HepG2 (cell line): Measurements from ENCODE around the gene PHF2. TPM values are rescaled to one million over a fixed set of nuclear protein-coding genes. Genes with fewer than 3 reads are reported as not detected.

Source experiments
- ATAC-seq: fragments of 200-7000 bp; cut with Tn5 transposase; 3 replicates; pipeline ENCODE4 v1.9.1; 2020; ENCODE audit warnings: mild to moderate bottlenecking, moderate library complexity
- BruUV-seq: library from RNA; stranded (reverse); fragments of 400-500 nt; replicated peaks from 2 replicates; lab custom pipeline; 2021; lab: Mats Ljungman, UMichigan
- CTCF ChIA-PET: fragments of 300-600 bp; formaldehyde crosslinking; extraction: SDS; loops from one replicate; lab custom pipeline; 2021; ENCODE audit warnings: low total read pairs, inconsistent platforms, low intra/inter-chr PET ratio; lab: Yijun Ruan, JAX
- POLR2A ChIA-PET: fragments of 350-600 bp; sonication (Branson Sonifier 250); formaldehyde crosslinking; loops from one replicate; lab custom pipeline; 2020; ENCODE audit warnings: antibody characterized with exemption, inconsistent platforms; lab: Yijun Ruan, JAX
- DNase-seq: peaks from one replicate; pipeline ENCODE4 v3.0.0-alpha.2; 2015; ENCODE audit warnings: low spot score
- FAIRE-seq: peaks from 3 replicates; lab custom pipeline; 2011; peaks lifted over from hg19 to GRCh38; lab: Jason Lieb, UNC
- H2AFZ ChIP-seq: one replicate; pipeline ENCODE4 v1.6.1; 2011; ENCODE audit warnings: low read length, inconsistent platforms
- H3K27ac ChIP-seq: fragments of 300-600 bp; 3 replicates; pipeline ENCODE4 v1.8.0; 2011; ENCODE audit warnings: mixed run types, mild to moderate bottlenecking, mixed read lengths, low read length, inconsistent platforms; ENCODE audit not compliant: insufficient read depth; ENCODE audit errors: extremely low read length
- H3K27me3 ChIP-seq, 2 experiments: fragments of 200-600 bp in 1 of 2; 2 replicates in 1 of 2; 3 replicates in 1 of 2; pipeline versions ENCODE4 v1.6.0 to v1.8.0; 2011; ENCODE audit warnings: low read length in 2 of 2, mild to moderate bottlenecking in 2 of 2, moderate library complexity in 2 of 2, inconsistent platforms in 1 of 2; ENCODE audit not compliant: insufficient read depth in 2 of 2, control insufficient read depth in 1 of 2
- H3K36me3 ChIP-seq, 2 experiments: fragments of 200-600 bp in 1 of 2; replicated peaks in 1 of 2; 2 replicates in 1 of 2; 3 replicates in 1 of 2; pipeline versions ENCODE4 v1.5.1 to v1.8.0; 2011; ENCODE audit warnings: low read length in 2 of 2, inconsistent platforms in 1 of 2; ENCODE audit not compliant: insufficient read depth in 2 of 2, control insufficient read depth in 1 of 2
- H3K4me1 ChIP-seq: 2 replicates; pipeline ENCODE4 v1.5.1; 2012; ENCODE audit warnings: low read length, inconsistent platforms; ENCODE audit not compliant: insufficient read depth
- H3K4me2 ChIP-seq: 2 replicates; pipeline ENCODE4 v1.6.0; 2011; ENCODE audit warnings: low read depth, low read length, inconsistent platforms
- H3K4me3 ChIP-seq, 3 experiments: fragments of 200-600 bp in 1 of 3; sonication (generic), shearing (Covaris generic) in 1 of 3; replicated peaks in 1 of 3; 2 replicates each; pipeline ENCODE4 v1.5.1; 2011 to 2016; ENCODE audit warnings: low read length in 3 of 3, inconsistent platforms in 2 of 3, low read depth in 2 of 3, mild to moderate bottlenecking in 2 of 3, control low read depth in 1 of 3, mixed read lengths in 1 of 3; ENCODE audit not compliant: insufficient read depth in 1 of 3
- H3K79me2 ChIP-seq: one replicate; pipeline ENCODE4 v1.6.1; 2011; ENCODE audit warnings: low read length, inconsistent platforms; ENCODE audit not compliant: insufficient read depth
- H3K9ac ChIP-seq: 2 replicates; pipeline ENCODE4 v1.6.0; 2011; ENCODE audit warnings: mild to moderate bottlenecking, low read depth, low read length, inconsistent platforms; ENCODE audit not compliant: insufficient read depth
- H3K9me3 ChIP-seq: 2 replicates; pipeline ENCODE4 v1.5.1; 2012; ENCODE audit warnings: mild to moderate bottlenecking, low read length
- H4K20me1 ChIP-seq: 2 replicates; pipeline ENCODE4 v1.6.0; 2011; ENCODE audit warnings: inconsistent platforms, mild to moderate bottlenecking, low read length, moderate library complexity; ENCODE audit not compliant: insufficient read depth
- DZIP1 ChIP-seq: sonication (generic); formaldehyde crosslinking; IDR thresholded peaks from 2 replicates; pipeline ENCODE4 v1.5.0; 2020; ENCODE audit warnings: mild to moderate bottlenecking, missing genetic modification reagents
- IKZF5 ChIP-seq: IDR thresholded peaks from 2 replicates; pipeline ENCODE4 v1.6.1; 2018; ENCODE audit warnings: missing genetic modification reagents, mild to moderate bottlenecking, missing compliant biosample characterization
- MTF2 ChIP-seq: sonication (generic); formaldehyde crosslinking; IDR thresholded peaks from 2 replicates; pipeline ENCODE4 v1.5.0; 2020; ENCODE audit warnings: missing genetic modification reagents, borderline replicate concordance
- PBX3 ChIP-seq: sonication (generic); formaldehyde crosslinking; IDR thresholded peaks from 2 replicates; pipeline ENCODE4 v1.8.1; 2023; ENCODE audit warnings: missing genetic modification reagents, inconsistent platforms, borderline replicate concordance
- RNF2 ChIP-seq: fragments of 450-650 bp; conservative IDR thresholded peaks from 2 replicates; pipeline ENCODE4 v1.6.1; 2016; ENCODE audit warnings: low read depth
- YEATS2 ChIP-seq: sonication (generic); formaldehyde crosslinking; IDR thresholded peaks from 2 replicates; pipeline ENCODE4 v1.4.0; 2020; ENCODE audit warnings: missing genetic modification reagents, borderline replicate concordance
- ZBTB20 ChIP-seq: sonication (generic); formaldehyde crosslinking; IDR thresholded peaks from 2 replicates; pipeline ENCODE4 v1.8.1; 2023; ENCODE audit warnings: missing genetic modification reagents, low read depth, mild to moderate bottlenecking, borderline replicate concordance
- ZNF275 ChIP-seq: sonication (generic); formaldehyde crosslinking; IDR thresholded peaks from 2 replicates; pipeline ENCODE4 v1.8.0; 2022; ENCODE audit warnings: missing genetic modification reagents, mild to moderate bottlenecking, inconsistent platforms, borderline replicate concordance
- ZNF709 ChIP-seq: sonication (generic); formaldehyde crosslinking; IDR thresholded peaks from 2 replicates; pipeline ENCODE4 v1.5.0; 2020; ENCODE audit warnings: mild to moderate bottlenecking, missing genetic modification reagents
- ZSCAN12 ChIP-seq: sonication (generic); formaldehyde crosslinking; IDR thresholded peaks from 2 replicates; pipeline ENCODE4 v1.9.0; 2021; ENCODE audit warnings: mild to moderate bottlenecking, missing genetic modification reagents
- WGBS: methylation state at CpG from one replicate; pipeline ENCODE4 v1.1.6; 2017; ENCODE audit warnings: low lambda C conversion rate; 5-methylcytosine and 5-hydroxymethylcytosine counted together
- in situ Hi-C: cut with HindIII; loops from 2 replicates; pipeline ENCODE4 v1.10.0; 2017; ENCODE audit warnings: low pct_unique_long_range_greater_than_20kb; ENCODE audit not compliant: extremely low pct_ligation_motif_present
- intact Hi-C: fragments of 100-400 bp; cut with micrococcal nuclease; formaldehyde crosslinking; loops from one replicate; pipeline ENCODE4 v1.10.0; 2022; ENCODE audit not compliant: unreplicated experiment
- polyA plus RNA-seq, 8 experiments: library from polyadenylated mRNA; depleted of rRNA in 3 of 8; stranded (reverse) in 7 of 8; unstranded in 1 of 8; fragments of >200 nt; fragmentation: Illumina TruSeq in 4 of 8; extraction: Trizol in 4 of 8; gene quantifications; 2 replicates each; pipeline versions ENCODE4 v1.2.1 to v1.2.3, GENCODE V29; 2011 to 2016; ENCODE audit warnings: low read depth in 4 of 8, missing spikeins in 1 of 8, mixed read lengths in 1 of 8; ENCODE audit not compliant: insufficient read depth in 1 of 8
- total RNA-seq, 5 experiments: library from RNA; depleted of rRNA; stranded (reverse); fragments of >200 nt; fragmentation: Illumina TruSeq; extraction: Trizol; gene quantifications; 2 replicates each; pipeline ENCODE4 v1.2.3, GENCODE V29; 2016; ENCODE audit warnings: low read depth in 1 of 5
- TF ChIP-seq, protein P1 (sequence below): sonication (generic); formaldehyde crosslinking; IDR thresholded peaks from 2 replicates; pipeline ENCODE4 v1.5.0; 2020; ENCODE audit warnings: missing genetic modification reagents, mild to moderate bottlenecking, borderline replicate concordance
- TF ChIP-seq, protein P2 (sequence below): sonication (generic); formaldehyde crosslinking; IDR thresholded peaks from 2 replicates; pipeline ENCODE4 v1.4.0; 2020; ENCODE audit warnings: missing genetic modification reagents, borderline replicate concordance

Gene PHF2
- total and polyA plus RNA-seq, 2 of the 13 experiments (the other 11 are each of a cell fraction or from before 2014, with no cell fraction given) = 6.6 to 9.1 TPM

GRCh38 chr9:93650448-93650847 is 74.1 kb downstream of the PHF2 start:
- Histone ChIP-seq H2AFZ (no peak overlapping the region), H3K36me3 (peaks cover 25 to 44% of the 10 kb centered on the region in 2 experiments; a peak in 4 of 5 replicates), H4K20me1 (no peaks in the 10 kb centered on the region), H3K4me1 (no peaks in the 10 kb centered on the region), H3K4me2 (no peak overlapping the region), H3K9me3 (no peaks in the 10 kb centered on the region), H3K4me3 (no peak overlapping the region), H3K27ac (no peak overlapping the region), H3K27me3 (no peaks in the 10 kb centered on the region), H3K79me2 (no peaks in the 10 kb centered on the region), H3K9ac (no peak overlapping the region)
- ATAC-seq (no peak), FAIRE-seq (no peak), DNase-seq (no peak)
- in situ Hi-C loops (no loop called here), intact Hi-C loops (no loop called here)
- WGBS = 99% methylated on average over 11 of the region's 11 CpGs
- CTCF ChIA-PET = no interaction called here
- BruUV-seq = no TSS peak
- POLR2A ChIA-PET = no interaction called here
- TF ChIP-seq, protein P1, sequence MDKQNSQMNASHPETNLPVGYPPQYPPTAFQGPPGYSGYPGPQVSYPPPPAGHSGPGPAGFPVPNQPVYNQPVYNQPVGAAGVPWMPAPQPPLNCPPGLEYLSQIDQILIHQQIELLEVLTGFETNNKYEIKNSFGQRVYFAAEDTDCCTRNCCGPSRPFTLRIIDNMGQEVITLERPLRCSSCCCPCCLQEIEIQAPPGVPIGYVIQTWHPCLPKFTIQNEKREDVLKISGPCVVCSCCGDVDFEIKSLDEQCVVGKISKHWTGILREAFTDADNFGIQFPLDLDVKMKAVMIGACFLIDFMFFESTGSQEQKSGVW (CRISPR knock-in tag) = no peak
- TF ChIP-seq, protein P2, sequence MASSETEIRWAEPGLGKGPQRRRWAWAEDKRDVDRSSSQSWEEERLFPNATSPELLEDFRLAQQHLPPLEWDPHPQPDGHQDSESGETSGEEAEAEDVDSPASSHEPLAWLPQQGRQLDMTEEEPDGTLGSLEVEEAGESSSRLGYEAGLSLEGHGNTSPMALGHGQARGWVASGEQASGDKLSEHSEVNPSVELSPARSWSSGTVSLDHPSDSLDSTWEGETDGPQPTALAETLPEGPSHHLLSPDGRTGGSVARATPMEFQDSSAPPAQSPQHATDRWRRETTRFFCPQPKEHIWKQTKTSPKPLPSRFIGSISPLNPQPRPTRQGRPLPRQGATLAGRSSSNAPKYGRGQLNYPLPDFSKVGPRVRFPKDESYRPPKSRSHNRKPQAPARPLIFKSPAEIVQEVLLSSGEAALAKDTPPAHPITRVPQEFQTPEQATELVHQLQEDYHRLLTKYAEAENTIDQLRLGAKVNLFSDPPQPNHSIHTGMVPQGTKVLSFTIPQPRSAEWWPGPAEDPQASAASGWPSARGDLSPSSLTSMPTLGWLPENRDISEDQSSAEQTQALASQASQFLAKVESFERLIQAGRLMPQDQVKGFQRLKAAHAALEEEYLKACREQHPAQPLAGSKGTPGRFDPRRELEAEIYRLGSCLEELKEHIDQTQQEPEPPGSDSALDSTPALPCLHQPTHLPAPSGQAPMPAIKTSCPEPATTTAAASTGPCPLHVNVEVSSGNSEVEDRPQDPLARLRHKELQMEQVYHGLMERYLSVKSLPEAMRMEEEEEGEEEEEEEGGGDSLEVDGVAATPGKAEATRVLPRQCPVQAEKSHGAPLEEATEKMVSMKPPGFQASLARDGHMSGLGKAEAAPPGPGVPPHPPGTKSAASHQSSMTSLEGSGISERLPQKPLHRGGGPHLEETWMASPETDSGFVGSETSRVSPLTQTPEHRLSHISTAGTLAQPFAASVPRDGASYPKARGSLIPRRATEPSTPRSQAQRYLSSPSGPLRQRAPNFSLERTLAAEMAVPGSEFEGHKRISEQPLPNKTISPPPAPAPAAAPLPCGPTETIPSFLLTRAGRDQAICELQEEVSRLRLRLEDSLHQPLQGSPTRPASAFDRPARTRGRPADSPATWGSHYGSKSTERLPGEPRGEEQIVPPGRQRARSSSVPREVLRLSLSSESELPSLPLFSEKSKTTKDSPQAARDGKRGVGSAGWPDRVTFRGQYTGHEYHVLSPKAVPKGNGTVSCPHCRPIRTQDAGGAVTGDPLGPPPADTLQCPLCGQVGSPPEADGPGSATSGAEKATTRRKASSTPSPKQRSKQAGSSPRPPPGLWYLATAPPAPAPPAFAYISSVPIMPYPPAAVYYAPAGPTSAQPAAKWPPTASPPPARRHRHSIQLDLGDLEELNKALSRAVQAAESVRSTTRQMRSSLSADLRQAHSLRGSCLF (CRISPR knock-in tag) = no peak
- TF ChIP-seq ZBTB20 (no peak), RNF2 (no peak), DZIP1 (CRISPR knock-in tag) (no peak), ZNF709 (CRISPR knock-in tag) (no peak), MTF2 (no peak), ZSCAN12 (no peak), PBX3 (CRISPR knock-in tag) (no peak), YEATS2 (CRISPR knock-in tag) (no peak), IKZF5 (CRISPR knock-in tag) (no peak), ZNF275 (CRISPR knock-in tag) (no peak)
